ENCODE results near the gene SALL3.

SALL3 gene

DNA sequence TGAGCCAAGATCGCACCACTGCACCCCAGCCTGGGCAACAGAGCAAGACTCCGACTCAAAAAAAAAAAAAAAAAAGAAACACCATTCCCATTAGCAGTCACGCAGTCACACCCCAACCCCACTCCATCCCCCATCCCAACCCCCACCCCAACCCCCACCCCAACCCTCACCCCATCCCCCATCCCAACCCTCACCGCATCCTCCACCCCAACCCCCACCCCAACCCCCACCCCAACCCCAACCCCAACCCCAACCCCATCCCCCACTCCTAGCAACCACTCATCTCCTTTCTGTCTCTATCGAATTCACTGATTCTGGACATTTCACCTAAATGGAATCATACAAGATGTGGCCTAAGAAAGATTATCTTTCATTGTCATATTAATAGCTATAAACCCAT is 63.7 kb downstream of the SALL3 start:
- ChIA-PET POLR2A (no interaction called here), CTCF (no interaction called here)
- H3K4me3 ChIP-seq (ENCODE audit: low read depth, low read length) = no peak overlapping the region
- H3K27ac ChIP-seq (ENCODE audit: extremely low read depth, low read depth, low read length) = no peak overlapping the region
- no peaks in the 10 kb centered on the region for H3K36me3 ChIP-seq (ENCODE audit: control insufficient read depth in 2 of 2, insufficient read depth in 1 of 2, low read length in 2 of 2)
- TF ChIP-seq ZNF621 (tag by site-specific recombination; IDR thresholded peaks at IDR 0.05) = no peak
- no peak for TF ChIP-seq ZNF837 (tag by site-specific recombination; IDR thresholded peaks at IDR 0.05)
- TF ChIP-seq, protein P1, sequence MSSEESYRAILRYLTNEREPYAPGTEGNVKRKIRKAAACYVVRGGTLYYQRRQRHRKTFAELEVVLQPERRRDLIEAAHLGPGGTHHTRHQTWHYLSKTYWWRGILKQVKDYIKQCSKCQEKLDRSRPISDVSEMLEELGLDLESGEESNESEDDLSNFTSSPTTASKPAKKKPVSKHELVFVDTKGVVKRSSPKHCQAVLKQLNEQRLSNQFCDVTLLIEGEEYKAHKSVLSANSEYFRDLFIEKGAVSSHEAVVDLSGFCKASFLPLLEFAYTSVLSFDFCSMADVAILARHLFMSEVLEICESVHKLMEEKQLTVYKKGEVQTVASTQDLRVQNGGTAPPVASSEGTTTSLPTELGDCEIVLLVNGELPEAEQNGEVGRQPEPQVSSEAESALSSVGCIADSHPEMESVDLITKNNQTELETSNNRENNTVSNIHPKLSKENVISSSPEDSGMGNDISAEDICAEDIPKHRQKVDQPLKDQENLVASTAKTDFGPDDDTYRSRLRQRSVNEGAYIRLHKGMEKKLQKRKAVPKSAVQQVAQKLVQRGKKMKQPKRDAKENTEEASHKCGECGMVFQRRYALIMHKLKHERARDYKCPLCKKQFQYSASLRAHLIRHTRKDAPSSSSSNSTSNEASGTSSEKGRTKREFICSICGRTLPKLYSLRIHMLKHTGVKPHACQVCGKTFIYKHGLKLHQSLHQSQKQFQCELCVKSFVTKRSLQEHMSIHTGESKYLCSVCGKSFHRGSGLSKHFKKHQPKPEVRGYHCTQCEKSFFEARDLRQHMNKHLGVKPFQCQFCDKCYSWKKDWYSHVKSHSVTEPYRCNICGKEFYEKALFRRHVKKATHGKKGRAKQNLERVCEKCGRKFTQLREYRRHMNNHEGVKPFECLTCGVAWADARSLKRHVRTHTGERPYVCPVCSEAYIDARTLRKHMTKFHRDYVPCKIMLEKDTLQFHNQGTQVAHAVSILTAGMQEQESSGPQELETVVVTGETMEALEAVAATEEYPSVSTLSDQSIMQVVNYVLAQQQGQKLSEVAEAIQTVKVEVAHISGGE (tag by site-specific recombination; conservative IDR thresholded peaks at IDR 0.05; ENCODE audit: low read depth) = no peak
- TF ChIP-seq ZNF23 (tag by site-specific recombination; IDR thresholded peaks at IDR 0.05; ENCODE audit: borderline replicate concordance) = no peak
- TF ChIP-seq, protein P2, sequence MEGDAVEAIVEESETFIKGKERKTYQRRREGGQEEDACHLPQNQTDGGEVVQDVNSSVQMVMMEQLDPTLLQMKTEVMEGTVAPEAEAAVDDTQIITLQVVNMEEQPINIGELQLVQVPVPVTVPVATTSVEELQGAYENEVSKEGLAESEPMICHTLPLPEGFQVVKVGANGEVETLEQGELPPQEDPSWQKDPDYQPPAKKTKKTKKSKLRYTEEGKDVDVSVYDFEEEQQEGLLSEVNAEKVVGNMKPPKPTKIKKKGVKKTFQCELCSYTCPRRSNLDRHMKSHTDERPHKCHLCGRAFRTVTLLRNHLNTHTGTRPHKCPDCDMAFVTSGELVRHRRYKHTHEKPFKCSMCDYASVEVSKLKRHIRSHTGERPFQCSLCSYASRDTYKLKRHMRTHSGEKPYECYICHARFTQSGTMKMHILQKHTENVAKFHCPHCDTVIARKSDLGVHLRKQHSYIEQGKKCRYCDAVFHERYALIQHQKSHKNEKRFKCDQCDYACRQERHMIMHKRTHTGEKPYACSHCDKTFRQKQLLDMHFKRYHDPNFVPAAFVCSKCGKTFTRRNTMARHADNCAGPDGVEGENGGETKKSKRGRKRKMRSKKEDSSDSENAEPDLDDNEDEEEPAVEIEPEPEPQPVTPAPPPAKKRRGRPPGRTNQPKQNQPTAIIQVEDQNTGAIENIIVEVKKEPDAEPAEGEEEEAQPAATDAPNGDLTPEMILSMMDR (tag by site-specific recombination; IDR thresholded peaks at IDR 0.05) = no peak
- TF ChIP-seq ZNF157 (tag by site-specific recombination; IDR thresholded peaks at IDR 0.05) = no peak
- no peak for TF ChIP-seq ZNF292 (tag by site-specific recombination; IDR thresholded peaks at IDR 0.05; ENCODE audit: borderline replicate concordance, low read depth)
- TF ChIP-seq, protein P3, sequence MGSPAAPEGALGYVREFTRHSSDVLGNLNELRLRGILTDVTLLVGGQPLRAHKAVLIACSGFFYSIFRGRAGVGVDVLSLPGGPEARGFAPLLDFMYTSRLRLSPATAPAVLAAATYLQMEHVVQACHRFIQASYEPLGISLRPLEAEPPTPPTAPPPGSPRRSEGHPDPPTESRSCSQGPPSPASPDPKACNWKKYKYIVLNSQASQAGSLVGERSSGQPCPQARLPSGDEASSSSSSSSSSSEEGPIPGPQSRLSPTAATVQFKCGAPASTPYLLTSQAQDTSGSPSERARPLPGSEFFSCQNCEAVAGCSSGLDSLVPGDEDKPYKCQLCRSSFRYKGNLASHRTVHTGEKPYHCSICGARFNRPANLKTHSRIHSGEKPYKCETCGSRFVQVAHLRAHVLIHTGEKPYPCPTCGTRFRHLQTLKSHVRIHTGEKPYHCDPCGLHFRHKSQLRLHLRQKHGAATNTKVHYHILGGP (tag by site-specific recombination; IDR thresholded peaks at IDR 0.05) = no peak
- TF ChIP-seq, protein P4, sequence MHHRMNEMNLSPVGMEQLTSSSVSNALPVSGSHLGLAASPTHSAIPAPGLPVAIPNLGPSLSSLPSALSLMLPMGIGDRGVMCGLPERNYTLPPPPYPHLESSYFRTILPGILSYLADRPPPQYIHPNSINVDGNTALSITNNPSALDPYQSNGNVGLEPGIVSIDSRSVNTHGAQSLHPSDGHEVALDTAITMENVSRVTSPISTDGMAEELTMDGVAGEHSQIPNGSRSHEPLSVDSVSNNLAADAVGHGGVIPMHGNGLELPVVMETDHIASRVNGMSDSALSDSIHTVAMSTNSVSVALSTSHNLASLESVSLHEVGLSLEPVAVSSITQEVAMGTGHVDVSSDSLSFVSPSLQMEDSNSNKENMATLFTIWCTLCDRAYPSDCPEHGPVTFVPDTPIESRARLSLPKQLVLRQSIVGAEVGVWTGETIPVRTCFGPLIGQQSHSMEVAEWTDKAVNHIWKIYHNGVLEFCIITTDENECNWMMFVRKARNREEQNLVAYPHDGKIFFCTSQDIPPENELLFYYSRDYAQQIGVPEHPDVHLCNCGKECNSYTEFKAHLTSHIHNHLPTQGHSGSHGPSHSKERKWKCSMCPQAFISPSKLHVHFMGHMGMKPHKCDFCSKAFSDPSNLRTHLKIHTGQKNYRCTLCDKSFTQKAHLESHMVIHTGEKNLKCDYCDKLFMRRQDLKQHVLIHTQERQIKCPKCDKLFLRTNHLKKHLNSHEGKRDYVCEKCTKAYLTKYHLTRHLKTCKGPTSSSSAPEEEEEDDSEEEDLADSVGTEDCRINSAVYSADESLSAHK (tag by site-specific recombination; IDR thresholded peaks at IDR 0.05) = no peak
- TF ChIP-seq ZNF701 (tag by site-specific recombination; IDR thresholded peaks at IDR 0.05) = no peak
- no peak for TF ChIP-seq ZNF132 (tag by site-specific recombination; IDR thresholded peaks at IDR 0.05; ENCODE audit: borderline replicate concordance)
- no peak for TF ChIP-seq ZNF843 (tag by site-specific recombination; IDR thresholded peaks at IDR 0.05)
- no peak for TF ChIP-seq SALL2 (tag by site-specific recombination; IDR thresholded peaks at IDR 0.05; ENCODE audit: borderline replicate concordance)
- TF ChIP-seq ZNF660 (tag by site-specific recombination; IDR thresholded peaks at IDR 0.05) = no peak
- H3K4me1 ChIP-seq (ENCODE audit: control insufficient read depth, insufficient read depth, low read length) = no peaks in the 10 kb centered on the region
- H3K9me3 ChIP-seq (ENCODE audit: control insufficient read depth, insufficient read depth, low read depth, low read length) = no peaks in the 10 kb centered on the region

DNA sequence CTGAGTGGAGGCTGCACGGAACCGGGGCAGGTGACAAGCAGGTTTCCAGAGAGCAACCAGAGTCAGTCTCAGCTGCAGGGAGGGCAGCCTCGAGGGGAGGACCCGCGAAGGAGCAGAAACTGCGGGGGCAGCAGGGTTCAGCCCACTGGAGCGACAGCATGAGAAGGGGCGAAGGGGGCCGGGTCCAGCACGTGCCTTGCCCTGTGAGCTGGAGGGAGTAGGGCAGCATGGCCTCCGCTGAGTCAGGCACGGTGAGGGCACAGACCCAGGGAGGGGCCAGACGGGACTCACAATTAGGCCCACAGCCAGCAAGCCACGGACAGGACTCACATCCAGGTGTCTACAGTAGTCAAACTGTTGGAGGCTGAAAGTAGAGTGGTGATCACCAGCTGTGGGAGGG is 66.9 kb downstream of the SALL3 start:
- ChIA-PET POLR2A (no interaction called here), CTCF (interaction anchor here (0.6 kb wide), 1 partner anchor 300 kb away, joined by 3 read pairs; no protein-coding TSS in a partner anchor)
- Histone ChIP-seq H3K27ac (ENCODE audit: extremely low read depth, low read depth, low read length) (no peak overlapping the region), H3K36me3 (ENCODE audit: control insufficient read depth in 2 of 2, insufficient read depth in 1 of 2, low read length in 2 of 2) (no peaks in the 10 kb centered on the region), H3K4me3 (ENCODE audit: low read depth, low read length) (no peak overlapping the region), H3K9me3 (ENCODE audit: control insufficient read depth, insufficient read depth, low read depth, low read length) (no peaks in the 10 kb centered on the region), H3K4me1 (ENCODE audit: control insufficient read depth, insufficient read depth, low read length) (no peaks in the 10 kb centered on the region)
- TF ChIP-seq, protein P5, sequence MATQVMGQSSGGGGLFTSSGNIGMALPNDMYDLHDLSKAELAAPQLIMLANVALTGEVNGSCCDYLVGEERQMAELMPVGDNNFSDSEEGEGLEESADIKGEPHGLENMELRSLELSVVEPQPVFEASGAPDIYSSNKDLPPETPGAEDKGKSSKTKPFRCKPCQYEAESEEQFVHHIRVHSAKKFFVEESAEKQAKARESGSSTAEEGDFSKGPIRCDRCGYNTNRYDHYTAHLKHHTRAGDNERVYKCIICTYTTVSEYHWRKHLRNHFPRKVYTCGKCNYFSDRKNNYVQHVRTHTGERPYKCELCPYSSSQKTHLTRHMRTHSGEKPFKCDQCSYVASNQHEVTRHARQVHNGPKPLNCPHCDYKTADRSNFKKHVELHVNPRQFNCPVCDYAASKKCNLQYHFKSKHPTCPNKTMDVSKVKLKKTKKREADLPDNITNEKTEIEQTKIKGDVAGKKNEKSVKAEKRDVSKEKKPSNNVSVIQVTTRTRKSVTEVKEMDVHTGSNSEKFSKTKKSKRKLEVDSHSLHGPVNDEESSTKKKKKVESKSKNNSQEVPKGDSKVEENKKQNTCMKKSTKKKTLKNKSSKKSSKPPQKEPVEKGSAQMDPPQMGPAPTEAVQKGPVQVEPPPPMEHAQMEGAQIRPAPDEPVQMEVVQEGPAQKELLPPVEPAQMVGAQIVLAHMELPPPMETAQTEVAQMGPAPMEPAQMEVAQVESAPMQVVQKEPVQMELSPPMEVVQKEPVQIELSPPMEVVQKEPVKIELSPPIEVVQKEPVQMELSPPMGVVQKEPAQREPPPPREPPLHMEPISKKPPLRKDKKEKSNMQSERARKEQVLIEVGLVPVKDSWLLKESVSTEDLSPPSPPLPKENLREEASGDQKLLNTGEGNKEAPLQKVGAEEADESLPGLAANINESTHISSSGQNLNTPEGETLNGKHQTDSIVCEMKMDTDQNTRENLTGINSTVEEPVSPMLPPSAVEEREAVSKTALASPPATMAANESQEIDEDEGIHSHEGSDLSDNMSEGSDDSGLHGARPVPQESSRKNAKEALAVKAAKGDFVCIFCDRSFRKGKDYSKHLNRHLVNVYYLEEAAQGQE (tag by site-specific recombination; IDR thresholded peaks at IDR 0.05) = no peak
- no peak for TF ChIP-seq ZNF169 (tag by site-specific recombination; IDR thresholded peaks at IDR 0.05)
- no peak for TF ChIP-seq ZNF184 (tag by site-specific recombination; IDR thresholded peaks at IDR 0.05)
- no peak for TF ChIP-seq ZNF768 (tag by site-specific recombination; IDR thresholded peaks at IDR 0.05)
- TF ChIP-seq ZBTB48 (tag by site-specific recombination; IDR thresholded peaks at IDR 0.05) = no peak
- no peak for TF ChIP-seq ZBTB20 (tag by site-specific recombination; IDR thresholded peaks at IDR 0.05)
- TF ChIP-seq ZNF558 (tag by site-specific recombination; IDR thresholded peaks at IDR 0.05) = no peak
- no peak for TF ChIP-seq ZNF555 (tag by site-specific recombination; conservative IDR thresholded peaks at IDR 0.05)
- TF ChIP-seq OVOL3 (tag by site-specific recombination; IDR thresholded peaks at IDR 0.05) = no peak
